Spleen (tissue), 11 donors: Measurements from ENCODE around the gene TOM1L1. TPM values are rescaled to one million over a fixed set of nuclear protein-coding genes. Genes with fewer than 3 reads are reported as not detected.

Source experiments
- DNase-seq: peaks from one replicate; pipeline ENCODE4 v3.0.0-alpha.2; 2020
- H3K27ac ChIP-seq, 8 donors: fragments of 200-600 bp; sonication (generic) in 7 of 8; 1 replicate in 4 of 8; 2 replicates in 4 of 8; pipeline versions ENCODE4 v1.5.0 to v1.8.0; 2016 to 2021; ENCODE audit warnings: inconsistent platforms in 4 of 8, mild to moderate bottlenecking in 4 of 8, moderate library complexity in 1 of 8
- H3K27me3 ChIP-seq, 7 donors: fragments of 200-600 bp; sonication (generic) in 6 of 7; replicated peaks in 1 of 7; 1 replicate in 4 of 7; 2 replicates in 3 of 7; pipeline versions ENCODE4 v1.5.0 to v1.8.0; 2016 to 2021; ENCODE audit warnings: inconsistent platforms in 3 of 7, mild to moderate bottlenecking in 1 of 7
- H3K36me3 ChIP-seq, 6 donors: fragments of 200-600 bp; sonication (generic) in 5 of 6; 1 replicate in 4 of 6; 2 replicates in 2 of 6; pipeline versions ENCODE4 v1.5.0 to v1.8.0; 2016 to 2021; ENCODE audit warnings: inconsistent platforms in 2 of 6
- H3K4me1 ChIP-seq, 6 donors: fragments of 200-600 bp; sonication (generic) in 5 of 6; 1 replicate in 3 of 6; 2 replicates in 3 of 6; pipeline versions ENCODE4 v1.5.0 to v1.8.0; 2016 to 2021; ENCODE audit warnings: inconsistent platforms in 3 of 6
- H3K4me3 ChIP-seq, 8 donors: fragments of 200-600 bp; sonication (generic) in 7 of 8; 1 replicate in 4 of 8; 2 replicates in 4 of 8; pipeline versions ENCODE4 v1.5.0 to v1.8.0; 2016 to 2021; ENCODE audit warnings: inconsistent platforms in 4 of 8, mild to moderate bottlenecking in 4 of 8, moderate library complexity in 2 of 8
- H3K9me3 ChIP-seq, 8 donors: fragments of 200-600 bp; sonication (generic) in 7 of 8; 1 replicate in 4 of 8; 2 replicates in 4 of 8; pipeline versions ENCODE4 v1.5.0 to v1.8.0; 2016 to 2021; ENCODE audit warnings: inconsistent platforms in 4 of 8
- CTCF ChIP-seq, 11 experiments: fragments of 200-600 bp in 7 of 11; fragments of 450-650 bp in 4 of 11; sonication (generic) in 4 of 11; IDR thresholded peaks in 8 of 11; conservative IDR thresholded peaks in 3 of 11; 1 replicate in 7 of 11; 2 replicates in 4 of 11; pipeline versions ENCODE4 v1.4.0 to v1.8.0; 2016 to 2021; ENCODE audit warnings: antibody characterized with exemption in 11 of 11, inconsistent platforms in 4 of 11, mild to moderate bottlenecking in 1 of 11
- POLR2A ChIP-seq, 3 donors: fragments of 450-650 bp; IDR thresholded peaks; one replicate each; pipeline ENCODE4 v1.5.1; 2017; ENCODE audit warnings: antibody characterized with exemption in 3 of 3, mild to moderate bottlenecking in 1 of 3
- POLR2AphosphoS5 ChIP-seq, 3 donors: sonication (generic); formaldehyde crosslinking; IDR thresholded peaks; one replicate each; pipeline ENCODE4 v1.5.1; 2017; ENCODE audit warnings: antibody characterized with exemption in 3 of 3
- WGBS, 5 donors: extraction: QIAGEN DNeasy Blood & Tissue Kit in 3 of 5; methylation state at CpG; one replicate each; pipeline versions ENCODE4 v1.1.5 to v1.1.7; 2013 to 2018; 5-methylcytosine and 5-hydroxymethylcytosine counted together
- intact Hi-C: fragments of 100-400 bp; cut with DNase I; formaldehyde crosslinking; loops from one replicate; pipeline ENCODE4 v1.15.0; 2023; ENCODE audit warnings: low total_unique reads
- polyA plus RNA-seq, 3 donors: library from polyadenylated mRNA; stranded (reverse); fragments of 200-250 nt; gene quantifications; one replicate each; pipeline ENCODE4 v1.2.1, GENCODE V29; 2013
- total RNA-seq, 7 donors: library from RNA; depleted of rRNA in 3 of 7; stranded (reverse); fragments of >200 nt in 3 of 7; fragmentation: NEBNext Ultra II Directional in 4 of 7; extraction: Animal tissue kit (Norgen Biotek cat#: 25700) in 4 of 7; gene quantifications; one replicate each; pipeline versions ENCODE4 v1.1.0 to v1.2.1, GENCODE V29; 2016 to 2021
- donor health status: healthy with polysubstance abuse.
- donor health status: DM: no; HTN: no; CAD: no; lungs with moderate emphysema.
- donor health status: DM: no; HTN: no; CAD: no.
- donor health status: Bipolar disorder and iron deficiency.
- donor health status: healthy.
- donor health status: DM: no; HTN: no; CAD: no.
- donor health status: DM: yes; HTN: yes; CAD: no.

The TOM1L1 gene
- total and polyA plus RNA-seq, 10 donors, result 2.3 to 14.3 (median 4.2) TPM

DNA sequence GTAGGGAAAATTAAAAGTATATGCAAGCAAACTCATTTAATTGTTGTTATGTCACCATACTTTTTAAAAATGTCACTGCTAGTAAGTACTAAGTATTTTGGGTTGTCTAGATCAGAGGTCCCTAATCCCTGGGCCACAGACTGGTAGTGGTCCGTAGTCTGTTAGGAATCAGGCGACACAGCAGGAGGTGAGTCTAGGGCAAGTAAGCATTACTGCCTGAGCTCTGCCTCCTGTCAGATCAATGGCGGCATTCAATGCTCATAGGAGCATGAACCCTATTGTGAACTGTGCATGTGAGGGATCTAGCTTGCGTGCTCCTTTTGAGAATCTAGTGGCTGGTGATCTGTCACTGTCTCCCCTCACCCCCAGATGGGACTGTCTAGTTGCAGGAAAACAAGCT is 89.5 kb downstream of the TOM1L1 start:
- H3K9me3 ChIP-seq, result no peaks in the 10 kb centered on the region
- TF ChIP-seq CTCF (IDR thresholded peaks at IDR 0.05 in 8 of 11, conservative IDR thresholded peaks at IDR 0.05 in 3 of 11) (no peak), POLR2AphosphoS5 (IDR thresholded peaks at IDR 0.05) (no peak), POLR2A (IDR thresholded peaks at IDR 0.05) (no peak)
- no peak overlapping the region for H3K27ac ChIP-seq
- H3K36me3 ChIP-seq, result peaks cover 0 to 9% (median 0%) of the 10 kb centered on the region in 6 donors
- no peaks in the 10 kb centered on the region for H3K4me1 ChIP-seq
- no peaks in the 10 kb centered on the region for H3K27me3 ChIP-seq
- intact Hi-C loops, result loop anchor here (5.0 kb wide), 2 partner anchors 307 to 357 kb away; no protein-coding TSS in a partner anchor
- no peak for DNase-seq
- no peak overlapping the region for H3K4me3 ChIP-seq
- 93 to 97% (median 95%) methylated on average over 4 of the region's 4 CpGs for WGBS, 5 donors

GRCh38 chr17:54991567-54991966 is 90.9 kb downstream of the TOM1L1 start:
- Histone ChIP-seq H3K4me1 (no peaks in the 10 kb centered on the region), H3K9me3 (no peaks in the 10 kb centered on the region), H3K4me3 (no peak overlapping the region), H3K27me3 (no peaks in the 10 kb centered on the region), H3K36me3 (peaks cover 0 to 16% (median 0%) of the 10 kb centered on the region in 6 donors), H3K27ac (no peak overlapping the region)
- TF ChIP-seq POLR2A (IDR thresholded peaks at IDR 0.05), result no peak
- TF ChIP-seq POLR2AphosphoS5 (IDR thresholded peaks at IDR 0.05), result no peak
- TF ChIP-seq CTCF (IDR thresholded peaks at IDR 0.05 in 8 of 11, conservative IDR thresholded peaks at IDR 0.05 in 3 of 11), result no peak
- 95 to 100% (median 97%) methylated on average over 1 of the region's 1 CpG for WGBS, 5 donors
- intact Hi-C loops, result loop anchor here (5.0 kb wide), 2 partner anchors 306 to 356 kb away; no protein-coding TSS in a partner anchor
- DNase-seq, result no peak

DNA sequence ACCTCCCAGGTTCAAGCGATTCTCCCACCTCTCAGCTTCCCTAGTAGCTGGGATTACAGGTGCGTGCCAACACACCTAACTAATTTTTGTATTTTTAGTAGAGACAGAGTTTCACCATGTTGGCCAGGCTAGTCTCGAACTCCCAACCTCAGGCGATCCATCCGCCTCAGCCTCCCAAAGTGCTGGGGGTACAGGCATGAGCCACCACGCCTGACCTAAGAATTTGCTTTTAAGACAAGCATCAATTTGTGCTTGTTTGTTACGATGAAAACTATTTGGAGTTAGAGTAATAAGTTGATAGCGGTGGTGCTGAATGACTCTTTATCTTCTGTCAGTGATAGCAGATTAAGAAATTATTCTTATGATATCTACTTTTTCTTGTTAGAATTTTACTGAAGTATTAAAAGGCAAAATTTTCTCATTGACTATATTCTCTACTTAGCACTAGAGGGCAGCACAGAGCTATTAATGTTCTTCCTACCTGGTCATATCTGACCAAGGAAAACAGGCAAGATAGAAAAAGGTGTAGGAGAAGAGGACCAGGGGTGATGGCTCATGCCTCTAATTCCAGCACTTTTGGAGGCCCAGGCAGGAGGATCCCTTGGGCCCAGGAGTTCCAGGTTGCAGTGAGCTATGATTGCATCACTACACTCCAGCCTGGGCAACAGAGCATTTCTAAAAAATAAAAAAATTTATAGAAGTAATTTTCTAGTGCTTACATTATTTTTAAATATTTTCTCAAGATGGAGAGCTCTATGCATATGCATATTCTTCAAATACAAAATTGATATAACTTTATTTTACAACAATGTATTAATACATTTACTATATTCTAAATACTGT is 92.4 kb downstream of the TOM1L1 start:
- peak; percentile 31 to 73 (median 64) for TF ChIP-seq CTCF (IDR thresholded peaks at IDR 0.05 in 8 of 11, conservative IDR thresholded peaks at IDR 0.05 in 3 of 11)
- no peak for TF ChIP-seq POLR2AphosphoS5 (IDR thresholded peaks at IDR 0.05)
- 86 to 93% (median 88%) methylated on average over 8 of the region's 8 CpGs for WGBS, 5 donors
- Histone ChIP-seq H3K9me3 (no peaks in the 10 kb centered on the region), H3K27me3 (no peaks in the 10 kb centered on the region), H3K27ac (no peak overlapping the region), H3K4me1 (no peaks in the 10 kb centered on the region), H3K4me3 (no peak overlapping the region), H3K36me3 (peaks cover 0 to 16% (median 0%) of the 10 kb centered on the region in 6 donors)
- intact Hi-C loops, result loop anchor here (5.0 kb wide), 2 partner anchors 304 to 354 kb away; no protein-coding TSS in a partner anchor
- no peak for DNase-seq

- H3K4me3 ChIP-seq, result no peak overlapping the region
These were observed 95.8 kb downstream of the TOM1L1 start for GRCh38 chr17:54996441-54996840.

More at GRCh38 chr17:54996441-54996840, 95.8 kb downstream of the TOM1L1 start:
- no peak for DNase-seq
- Histone ChIP-seq H3K27ac (no peak overlapping the region), H3K27me3 (no peaks in the 10 kb centered on the region), H3K9me3 (no peaks in the 10 kb centered on the region), H3K4me1 (no peaks in the 10 kb centered on the region), H3K36me3 (peaks cover 0 to 32% (median 0%) of the 10 kb centered on the region in 6 donors)
- WGBS, 5 donors, result 83 to 98% (median 95%) methylated on average over 1 of the region's 1 CpG
- no peak for TF ChIP-seq POLR2AphosphoS5 (IDR thresholded peaks at IDR 0.05)
- no peak for TF ChIP-seq POLR2A (IDR thresholded peaks at IDR 0.05)
- no peak for TF ChIP-seq CTCF (IDR thresholded peaks at IDR 0.05 in 8 of 11, conservative IDR thresholded peaks at IDR 0.05 in 3 of 11)
- intact Hi-C loops, result no loop called here
